Measurements from ENCODE around the gene CNTN4. TPM values are rescaled to one million over a fixed set of nuclear protein-coding genes. Genes with fewer than 3 reads are reported as not detected.

CNTN4 gene
- total RNA-seq, 3 donors from 2014 or later: 6.6 to 16.7 (median 16.7) TPM

- no peaks in the 10 kb centered on the region for H3K4me1 ChIP-seq
- intact Hi-C loops (cut with DNase I; ENCODE audit: low total_unique reads): no loop called here
- H3K27me3 ChIP-seq: no peaks in the 10 kb centered on the region
- DNase-seq (ENCODE audit: low spot score in 2 of 2): no peak
- TF ChIP-seq POLR2A (IDR thresholded peaks at IDR 0.05) (no peak), POLR2AphosphoS5 (IDR thresholded peaks at IDR 0.05) (no peak)
- TF ChIP-seq, protein P1, sequence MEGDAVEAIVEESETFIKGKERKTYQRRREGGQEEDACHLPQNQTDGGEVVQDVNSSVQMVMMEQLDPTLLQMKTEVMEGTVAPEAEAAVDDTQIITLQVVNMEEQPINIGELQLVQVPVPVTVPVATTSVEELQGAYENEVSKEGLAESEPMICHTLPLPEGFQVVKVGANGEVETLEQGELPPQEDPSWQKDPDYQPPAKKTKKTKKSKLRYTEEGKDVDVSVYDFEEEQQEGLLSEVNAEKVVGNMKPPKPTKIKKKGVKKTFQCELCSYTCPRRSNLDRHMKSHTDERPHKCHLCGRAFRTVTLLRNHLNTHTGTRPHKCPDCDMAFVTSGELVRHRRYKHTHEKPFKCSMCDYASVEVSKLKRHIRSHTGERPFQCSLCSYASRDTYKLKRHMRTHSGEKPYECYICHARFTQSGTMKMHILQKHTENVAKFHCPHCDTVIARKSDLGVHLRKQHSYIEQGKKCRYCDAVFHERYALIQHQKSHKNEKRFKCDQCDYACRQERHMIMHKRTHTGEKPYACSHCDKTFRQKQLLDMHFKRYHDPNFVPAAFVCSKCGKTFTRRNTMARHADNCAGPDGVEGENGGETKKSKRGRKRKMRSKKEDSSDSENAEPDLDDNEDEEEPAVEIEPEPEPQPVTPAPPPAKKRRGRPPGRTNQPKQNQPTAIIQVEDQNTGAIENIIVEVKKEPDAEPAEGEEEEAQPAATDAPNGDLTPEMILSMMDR (IDR thresholded peaks at IDR 0.05): no peak
- H3K9me3 ChIP-seq: no peaks in the 10 kb centered on the region
- no peaks in the 10 kb centered on the region for H3K36me3 ChIP-seq
- peak overlapping the region in 1 of 3 donors; percentile 9 for H3K4me3 ChIP-seq
- H3K27ac ChIP-seq: peak overlapping the region in 1 of 2 donors; percentile 15
Observed at GRCh38 chr3:2741516-2741915, 642.9 kb downstream of the CNTN4 start.

DNA sequence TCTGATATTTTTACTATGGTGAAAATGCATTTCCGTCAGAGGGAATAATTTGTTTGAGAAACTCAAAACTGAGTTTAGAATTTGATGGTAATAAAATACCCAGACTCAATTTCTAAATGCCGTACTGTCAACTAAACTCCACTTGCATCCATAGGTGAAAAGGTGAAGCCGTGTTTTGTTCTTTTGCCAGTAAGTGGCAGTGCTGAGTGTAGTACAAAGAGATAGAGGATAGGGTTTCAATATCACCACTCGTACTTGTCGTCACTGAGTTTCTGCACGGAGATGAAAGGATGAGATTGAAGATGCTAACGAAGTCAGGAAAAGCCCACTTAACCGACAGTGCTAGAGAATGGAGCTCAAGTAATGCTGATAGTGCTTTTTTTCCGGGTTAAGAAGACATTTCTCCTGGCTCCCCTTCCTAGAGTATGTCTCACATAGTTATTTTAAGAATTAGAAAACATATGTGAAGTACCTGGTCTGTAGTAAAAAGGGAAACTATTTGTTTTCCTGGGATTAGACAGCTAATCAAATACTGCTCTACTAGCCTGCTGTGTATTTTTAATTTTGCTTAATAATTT is 666.4 kb downstream of the CNTN4 start:
- Histone ChIP-seq H3K27me3 (no peaks in the 10 kb centered on the region), H3K9me3 (no peaks in the 10 kb centered on the region), H3K27ac (no peak overlapping the region), H3K4me3 (no peak overlapping the region), H3K4me1 (no peaks in the 10 kb centered on the region), H3K36me3 (no peaks in the 10 kb centered on the region)
- intact Hi-C loops (cut with DNase I; ENCODE audit: low total_unique reads): no loop called here
- DNase-seq (ENCODE audit: low spot score in 2 of 2): no peak
- TF ChIP-seq, protein P1 (IDR thresholded peaks at IDR 0.05): no peak
- no peak for TF ChIP-seq POLR2AphosphoS5 (IDR thresholded peaks at IDR 0.05)
- TF ChIP-seq POLR2A (IDR thresholded peaks at IDR 0.05): no peak

DNA sequence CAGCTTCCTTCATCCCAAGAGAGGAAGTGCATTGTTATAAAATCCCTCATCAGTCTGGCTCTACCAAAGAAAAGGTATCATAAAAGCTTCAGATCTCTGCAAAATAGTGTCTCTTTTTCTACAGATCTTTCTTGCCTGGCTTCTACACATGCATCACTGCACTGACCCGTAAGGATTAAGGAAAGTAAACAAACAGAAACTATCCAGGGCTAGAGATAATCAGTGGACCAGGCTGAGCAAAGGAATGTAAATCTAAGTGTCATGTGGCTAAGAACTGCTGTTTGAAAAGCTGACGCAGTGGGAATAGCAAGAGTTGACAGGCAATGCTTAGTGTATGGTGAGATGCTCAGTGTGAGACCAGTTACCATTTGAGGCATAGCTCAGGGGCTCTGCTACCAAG is 671.8 kb downstream of the CNTN4 start:
- DNase-seq (ENCODE audit: low spot score in 2 of 2): no peak
- H3K27ac ChIP-seq: no peak overlapping the region
- H3K4me3 ChIP-seq: no peak overlapping the region
- H3K27me3 ChIP-seq: no peaks in the 10 kb centered on the region
- no peaks in the 10 kb centered on the region for H3K9me3 ChIP-seq
- intact Hi-C loops (cut with DNase I; ENCODE audit: low total_unique reads): no loop called here
- H3K36me3 ChIP-seq: no peaks in the 10 kb centered on the region
- TF ChIP-seq, protein P1 (IDR thresholded peaks at IDR 0.05): no peak
- no peak for TF ChIP-seq POLR2A (IDR thresholded peaks at IDR 0.05)
- no peak for TF ChIP-seq POLR2AphosphoS5 (IDR thresholded peaks at IDR 0.05)
- no peaks in the 10 kb centered on the region for H3K4me1 ChIP-seq

DNA sequence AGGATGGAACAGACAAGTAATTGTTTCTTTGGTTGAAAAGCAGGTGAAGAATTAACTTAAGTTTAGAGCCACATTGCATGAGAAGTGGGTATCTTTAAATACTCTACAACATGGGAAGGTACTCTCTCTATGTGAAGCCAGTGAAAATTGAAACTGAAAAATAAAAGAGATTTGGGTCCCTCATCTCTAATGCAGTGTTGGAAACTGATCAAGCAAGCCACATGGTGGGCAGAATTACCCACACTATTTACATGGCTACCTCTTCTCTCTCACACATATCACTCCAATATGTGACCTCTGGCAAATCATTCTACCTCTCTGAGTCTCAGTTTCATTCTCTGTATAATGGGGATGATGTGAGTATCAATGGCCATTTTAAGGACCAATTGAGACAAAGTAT is 672.5 kb downstream of the CNTN4 start:
- H3K27me3 ChIP-seq: no peaks in the 10 kb centered on the region

GRCh38 chr3:2771741-2772140 is 673.1 kb downstream of the CNTN4 start:
- no peaks in the 10 kb centered on the region for H3K4me1 ChIP-seq
- H3K4me3 ChIP-seq: no peak overlapping the region
- no peaks in the 10 kb centered on the region for H3K36me3 ChIP-seq
- DNase-seq (ENCODE audit: low spot score in 2 of 2): no peak
- no peaks in the 10 kb centered on the region for H3K27me3 ChIP-seq
- intact Hi-C loops (cut with DNase I; ENCODE audit: low total_unique reads): loop anchor here (2.0 kb wide), 1 partner anchor 109 kb away; no protein-coding TSS in a partner anchor
- H3K27ac ChIP-seq: no peak overlapping the region
- no peak for TF ChIP-seq POLR2A (IDR thresholded peaks at IDR 0.05)
- no peak for TF ChIP-seq POLR2AphosphoS5 (IDR thresholded peaks at IDR 0.05)
- TF ChIP-seq, protein P1 (IDR thresholded peaks at IDR 0.05): no peak
- no peaks in the 10 kb centered on the region for H3K9me3 ChIP-seq

More for the DNA sequence above, 672.5 kb downstream of the CNTN4 start:
- no peak for DNase-seq (ENCODE audit: low spot score in 2 of 2)
- TF ChIP-seq POLR2A (IDR thresholded peaks at IDR 0.05) (no peak), POLR2AphosphoS5 (IDR thresholded peaks at IDR 0.05) (no peak)
- TF ChIP-seq, protein P1 (IDR thresholded peaks at IDR 0.05): no peak
- Histone ChIP-seq H3K9me3 (no peaks in the 10 kb centered on the region), H3K27ac (no peak overlapping the region), H3K4me3 (no peak overlapping the region), H3K36me3 (no peaks in the 10 kb centered on the region), H3K4me1 (no peaks in the 10 kb centered on the region)
- intact Hi-C loops (cut with DNase I; ENCODE audit: low total_unique reads): no loop called here

Data from breast epithelium (tissue), 4 donors.